DND-41 (cell line): ENCODE measurements around the gene PLA2G2D.

Experiments used
- CTCF ChIP-seq: IDR thresholded peaks from 2 replicates; pipeline ENCODE4 v1.5.1; 2012; ENCODE audit warnings: borderline replicate concordance, low read length, moderate library complexity, mild to moderate bottlenecking; ENCODE audit not compliant: poor library complexity, severe bottlenecking; ENCODE audit errors: extremely low read depth
- EZH2 ChIP-seq: IDR thresholded peaks from 3 replicates; pipeline ENCODE4 v1.6.1; 2012; ENCODE audit warnings: borderline replicate concordance, low read depth, mild to moderate bottlenecking, moderate library complexity, low read length, inconsistent platforms; ENCODE audit not compliant: severe bottlenecking

GRCh38 chr1:20142001-20142710 lies 22.8 kb upstream of the PLA2G2D start:
- no peak for TF ChIP-seq CTCF
- no peak for TF ChIP-seq EZH2
